H1 (cell line): Measurements from ENCODE around the gene THBS1. TPM values are rescaled to one million over a fixed set of nuclear protein-coding genes. Genes with fewer than 3 reads are reported as not detected.

Experiments
- CTCF ChIA-PET: fragments of 300-600 bp; sonication (Branson Sonifier 250); formaldehyde crosslinking; loops from one replicate; lab custom pipeline; 2021; ENCODE audit not compliant: partially characterized antibody; lab: Charles Lee
- POLR2A ChIA-PET: fragments of 300-600 bp; sonication (Branson Sonifier 250); formaldehyde crosslinking; loops from one replicate; lab custom pipeline; 2021; ENCODE audit warnings: inconsistent platforms; ENCODE audit not compliant: partially characterized antibody; lab: Charles Lee
- DNase-seq, 2 experiments: peaks; one replicate each; pipeline versions ENCODE4 v3.0.0 to v3.0.0-alpha.2; 2010 to 2022; ENCODE audit warnings: low spot score in 2 of 2, low read depth in 1 of 2, mixed read lengths in 1 of 2
- FAIRE-seq: peaks from 2 replicates; lab custom pipeline; 2011; peaks lifted over from hg19 to GRCh38; lab: Jason Lieb, UNC
- H2AFZ ChIP-seq: 2 replicates; pipeline ENCODE4 v1.8.1; 2012; ENCODE audit warnings: low read length, inconsistent platforms
- H2AK5ac ChIP-seq: 2 replicates; pipeline ENCODE4 v1.6.1; 2013; ENCODE audit warnings: low read depth, low read length
- H2BK120ac ChIP-seq: replicated peaks from 2 replicates; pipeline ENCODE3; 2013; ENCODE audit warnings: low read depth, low read length, inconsistent platforms
- H2BK12ac ChIP-seq: 2 replicates; pipeline ENCODE4 v1.6.1; 2013; ENCODE audit warnings: low read depth, low read length
- H2BK15ac ChIP-seq: 2 replicates; pipeline ENCODE4 v1.6.1; 2013; ENCODE audit warnings: low read length
- H2BK20ac ChIP-seq: 2 replicates; pipeline ENCODE4 v1.6.1; 2013; ENCODE audit warnings: low read length
- H2BK5ac ChIP-seq: 2 replicates; pipeline ENCODE4 v1.6.1; 2013; ENCODE audit warnings: low read depth, low read length
- H3K14ac ChIP-seq: 2 replicates; pipeline ENCODE4 v1.6.1; 2013; ENCODE audit warnings: inconsistent platforms; ENCODE audit not compliant: insufficient read length
- H3K18ac ChIP-seq: 2 replicates; pipeline ENCODE4 v1.6.1; 2013; ENCODE audit warnings: low read length; ENCODE audit errors: extremely low read depth
- H3K23ac ChIP-seq: 2 replicates; pipeline ENCODE4 v1.6.1; 2013; ENCODE audit warnings: inconsistent platforms; ENCODE audit not compliant: insufficient read length
- H3K23me2 ChIP-seq: 2 replicates; pipeline ENCODE4 v1.6.1; 2013; ENCODE audit warnings: low read depth, low read length
- H3K27ac ChIP-seq: 2 replicates; pipeline ENCODE4 v1.6.1; 2011; ENCODE audit warnings: low read depth, low read length, inconsistent platforms
- H3K27me3 ChIP-seq, 4 experiments: replicated peaks in 1 of 4; 1 replicate in 1 of 4; 2 replicates in 3 of 4; pipeline versions ENCODE4 v1.6.1 to v1.8.1; 2011 to 2013; ENCODE audit warnings: low read length in 3 of 4, mild to moderate bottlenecking in 3 of 4, inconsistent platforms in 2 of 4, mixed read lengths in 2 of 4, moderate library complexity in 1 of 4; ENCODE audit not compliant: control insufficient read depth in 3 of 4, insufficient read depth in 3 of 4; ENCODE audit errors: extremely low read depth in 1 of 4
- H3K36me3 ChIP-seq, 4 experiments: 2 replicates each; pipeline versions ENCODE4 v1.6.1 to v1.8.1; 2011 to 2013; ENCODE audit warnings: mild to moderate bottlenecking in 4 of 4, low read length in 3 of 4, moderate library complexity in 2 of 4, control low read depth in 1 of 4, inconsistent platforms in 1 of 4; ENCODE audit not compliant: insufficient read depth in 4 of 4, control insufficient read depth in 2 of 4
- H3K4ac ChIP-seq: replicated peaks from 2 replicates; pipeline ENCODE3; 2013; ENCODE audit warnings: low read length, low read depth, mixed read lengths, inconsistent platforms; ENCODE audit not compliant: insufficient read length
- H3K4me1 ChIP-seq, 4 experiments: replicated peaks in 1 of 4; 1 replicate in 1 of 4; 2 replicates in 3 of 4; pipeline versions ENCODE4 v1.6.1 to v1.8.1; 2011 to 2013; ENCODE audit warnings: low read length in 3 of 4, inconsistent platforms in 2 of 4, mixed read lengths in 1 of 4; ENCODE audit not compliant: insufficient read depth in 4 of 4, control insufficient read depth in 3 of 4
- H3K4me2 ChIP-seq, 2 experiments: 2 replicates each; pipeline versions ENCODE4 v1.6.1 to v1.8.1; 2011 to 2013; ENCODE audit warnings: low read depth in 2 of 2, low read length in 2 of 2, control low read depth in 1 of 2, inconsistent platforms in 1 of 2, mild to moderate bottlenecking in 1 of 2; ENCODE audit not compliant: insufficient read depth in 1 of 2
- H3K4me3 ChIP-seq, 4 experiments: fragments of 200-600, 300-600 bp in 1 of 4; sonication (generic), shearing (Covaris generic), sonication (Bioruptor Twin) in 1 of 4; 2 replicates each; pipeline versions ENCODE4 v1.5.1 to v1.8.1; 2011 to 2016; ENCODE audit warnings: low read length in 4 of 4, low read depth in 3 of 4, control low read depth in 2 of 4, inconsistent platforms in 2 of 4, mild to moderate bottlenecking in 2 of 4, mixed read lengths in 1 of 4, moderate library complexity in 1 of 4; ENCODE audit not compliant: insufficient read depth in 2 of 4; ENCODE audit errors: extremely low read depth in 1 of 4
- H3K56ac ChIP-seq: replicated peaks from 2 replicates; pipeline ENCODE3; 2013; ENCODE audit warnings: low read depth, mild to moderate bottlenecking, mixed read lengths, low read length, inconsistent platforms; ENCODE audit not compliant: insufficient read length
- H3K79me1 ChIP-seq: 2 replicates; pipeline ENCODE4 v1.6.1; 2013; ENCODE audit warnings: low read depth, low read length, control low read depth
- H3K79me2 ChIP-seq, 2 experiments: 2 replicates each; pipeline versions ENCODE4 v1.6.1 to v1.8.1; 2012 to 2013; ENCODE audit warnings: low read length in 2 of 2, mild to moderate bottlenecking in 2 of 2, inconsistent platforms in 1 of 2; ENCODE audit not compliant: insufficient read depth in 2 of 2, control insufficient read depth in 1 of 2
- H3K9ac ChIP-seq, 4 experiments: replicated peaks in 1 of 4; 1 replicate in 1 of 4; 2 replicates in 3 of 4; pipeline versions ENCODE4 v1.6.1 to v1.8.1; 2011 to 2013; ENCODE audit warnings: low read depth in 3 of 4, low read length in 3 of 4, control low read depth in 2 of 4, mild to moderate bottlenecking in 2 of 4, moderate library complexity in 2 of 4, inconsistent platforms in 1 of 4; ENCODE audit errors: extremely low read depth in 1 of 4
- H3K9me3 ChIP-seq, 2 experiments: 2 replicates each; pipeline versions ENCODE4 v1.6.1 to v1.8.1; 2012 to 2013; ENCODE audit warnings: mild to moderate bottlenecking in 2 of 2, moderate library complexity in 2 of 2, control low read depth in 1 of 2, inconsistent platforms in 1 of 2, low read depth in 1 of 2, low read length in 1 of 2, mixed read lengths in 1 of 2; ENCODE audit not compliant: insufficient read depth in 2 of 2
- H4K20me1 ChIP-seq, 2 experiments: replicated peaks in 1 of 2; 2 replicates each; pipeline versions ENCODE3 to v1.8.1; 2011 to 2013; ENCODE audit warnings: inconsistent platforms in 2 of 2, low read length in 2 of 2, mild to moderate bottlenecking in 1 of 2; ENCODE audit not compliant: insufficient read depth in 2 of 2, control insufficient read depth in 1 of 2
- H4K5ac ChIP-seq: 2 replicates; pipeline ENCODE4 v1.6.1; 2013; ENCODE audit warnings: low read length, low read depth, mixed read lengths, inconsistent platforms; ENCODE audit not compliant: insufficient read length
- H4K8ac ChIP-seq: 2 replicates; pipeline ENCODE4 v1.8.0; 2013; ENCODE audit warnings: mild to moderate bottlenecking, moderate library complexity, low read length, inconsistent platforms; ENCODE audit not compliant: insufficient read depth; ENCODE audit errors: extremely low read depth
- H4K91ac ChIP-seq: replicated peaks from 2 replicates; pipeline ENCODE3; 2013; ENCODE audit warnings: low read length, mixed read lengths, inconsistent platforms; ENCODE audit not compliant: insufficient read length
- ATF2 ChIP-seq: IDR thresholded peaks from 2 replicates; pipeline ENCODE4 v1.6.1; 2012; ENCODE audit warnings: low read length, inconsistent platforms
- CHD1 ChIP-seq: IDR thresholded peaks from 2 replicates; pipeline ENCODE4 v1.6.1; 2012; ENCODE audit warnings: low read depth, low read length, improper control_type of control experiment
- CTBP2 ChIP-seq: IDR thresholded peaks from 2 replicates; pipeline ENCODE4 v1.7.0; 2011; ENCODE audit warnings: borderline replicate concordance, mild to moderate bottlenecking, moderate library complexity, mixed read lengths, low read length; ENCODE audit not compliant: insufficient read depth, insufficient read length
- EZH2 ChIP-seq: fragments of 200-600 bp; sonication (generic); IDR thresholded peaks from 2 replicates; pipeline ENCODE4 v1.7.1; 2012; ENCODE audit warnings: low read depth, mild to moderate bottlenecking, moderate library complexity, low read length, inconsistent platforms; ENCODE audit not compliant: severe bottlenecking
- GABPA ChIP-seq: IDR thresholded peaks from 2 replicates; pipeline ENCODE4 v1.6.1; 2011; ENCODE audit warnings: mild to moderate bottlenecking, low read length, moderate library complexity, borderline replicate concordance; ENCODE audit not compliant: insufficient read depth
- RAD21 ChIP-seq, 2 experiments: IDR thresholded peaks in 1 of 2; conservative IDR thresholded peaks in 1 of 2; 2 replicates each; pipeline ENCODE4 v1.6.1; 2011; ENCODE audit warnings: low read depth in 2 of 2, low read length in 2 of 2, improper control_type of control experiment in 1 of 2, inconsistent platforms in 1 of 2, mild to moderate bottlenecking in 1 of 2, moderate library complexity in 1 of 2
- RFX5 ChIP-seq: IDR thresholded peaks from 2 replicates; pipeline ENCODE4 v1.6.1; 2011; ENCODE audit warnings: low read depth, low read length, improper control_type of control experiment, borderline replicate concordance
- SAP30 ChIP-seq: fragments of 300-600 bp; sonication (generic); IDR thresholded peaks from 2 replicates; pipeline ENCODE4 v1.7.1; 2012; ENCODE audit warnings: low read length, moderate library complexity, mild to moderate bottlenecking, inconsistent platforms; ENCODE audit not compliant: insufficient read depth, insufficient replicate concordance
- WGBS, 2 experiments: shearing (Covaris generic) in 1 of 2; methylation state at CpG; one replicate each; pipeline versions ENCODE4 v1.1.6 to v1.1.7; 2013 to 2015; ENCODE audit warnings: low lambda C conversion rate in 2 of 2, mixed read lengths in 2 of 2, inconsistent platforms in 1 of 2, low coverage in 1 of 2, missing lambda C conversion rate in 1 of 2; ENCODE audit not compliant: insufficient replicate concordance in 2 of 2, insufficient coverage in 1 of 2, insufficient read length in 1 of 2; ENCODE audit errors: extremely low coverage in 1 of 2, missing lambda C conversion rate in 1 of 2; 5-methylcytosine and 5-hydroxymethylcytosine counted together
- polyA plus RNA-seq, 7 experiments: library from polyadenylated mRNA; depleted of rRNA in 3 of 7; stranded (reverse) in 5 of 7; unstranded in 2 of 7; fragments of >200 nt in 5 of 7; fragments of 200-250 nt in 2 of 7; gene quantifications; 1 replicate in 5 of 7; 2 replicates in 1 of 7; 4 replicates in 1 of 7; pipeline versions ENCODE4 v1.2.1 to v1.2.3, GENCODE V29; 2011 to 2013; ENCODE audit warnings: missing spikeins in 2 of 7, mixed read lengths in 2 of 7
- total RNA-seq: library from RNA; stranded (reverse); fragmentation: NEBNext Ultra II Directional; extraction: Animal tissue kit (Norgen Biotek cat#: 25700); gene quantifications from 2 replicates; pipeline ENCODE4 v1.2.1, GENCODE V29; 2021

Gene THBS1
- total and polyA plus RNA-seq, 2 of the 8 experiments (the other 6 are each of a cell fraction or from before 2014, with no cell fraction given), result 10.3 to 63.3 TPM

DNA sequence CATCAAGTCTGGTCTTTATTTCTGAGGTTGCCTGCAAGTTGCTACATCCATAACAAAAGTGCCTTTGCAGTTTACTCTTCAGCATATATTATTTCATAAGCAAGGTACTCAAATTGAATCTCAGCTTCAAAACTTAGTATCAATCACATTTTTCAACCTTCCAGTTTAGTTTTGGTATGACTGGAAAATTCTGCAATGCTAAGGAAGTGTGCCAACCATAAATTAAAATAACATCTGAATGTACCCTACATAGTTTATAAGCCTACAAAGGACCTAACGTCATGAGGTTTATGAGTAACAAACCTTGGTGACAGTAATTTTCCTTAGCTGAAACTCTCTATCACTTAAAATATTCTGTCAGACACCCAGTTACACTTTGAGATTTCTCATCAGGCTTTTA is 62.8 kb downstream of the THBS1 start:
- H3K14ac ChIP-seq, result no peak overlapping the region
- no peak overlapping the region for H3K4me3 ChIP-seq
- no peak overlapping the region for H2BK120ac ChIP-seq
- no peak overlapping the region for H3K4me2 ChIP-seq
- peaks cover 0 to 7% (median 3%) of the 10 kb centered on the region in 4 experiments; a peak in 4 of 7 replicates for H3K4me1 ChIP-seq
- TF ChIP-seq CTBP2, result no peak
- TF ChIP-seq ATF2, result no peak
- no peak for TF ChIP-seq RAD21 (IDR thresholded peaks at IDR 0.05 in 1 of 2, conservative IDR thresholded peaks at IDR 0.05 in 1 of 2; ENCODE audit: low read depth in 2 of 2, low read length in 2 of 2)
- TF ChIP-seq EZH2, result no peak
- TF ChIP-seq GABPA, result no peak
- TF ChIP-seq RFX5, result no peak
- no peak for TF ChIP-seq SAP30
- no peak for TF ChIP-seq CHD1
- H2BK15ac ChIP-seq, result no peak overlapping the region
- H3K23me2 ChIP-seq, result no peaks in the 10 kb centered on the region
- no peak overlapping the region for H3K18ac ChIP-seq
- H3K27ac ChIP-seq, result no peak overlapping the region
- no peak overlapping the region for H2BK20ac ChIP-seq
- no peak overlapping the region for H4K5ac ChIP-seq
- no peak overlapping the region for H3K56ac ChIP-seq
- no peaks in the 10 kb centered on the region for H3K27me3 ChIP-seq
- H3K23ac ChIP-seq, result no peak overlapping the region
- H3K79me2 ChIP-seq, result no peaks in the 10 kb centered on the region
- H2BK5ac ChIP-seq, result no peak overlapping the region
- H4K20me1 ChIP-seq, result no peaks in the 10 kb centered on the region
- no peak for DNase-seq
- no peak overlapping the region for H2AFZ ChIP-seq
- FAIRE-seq, result no peak
- H4K91ac ChIP-seq, result no peak overlapping the region
- H4K8ac ChIP-seq, result no peak overlapping the region
- POLR2A ChIA-PET, result interaction anchor here (0.6 kb wide), 1 partner anchor 8 kb away, joined by 3 read pairs; no protein-coding TSS in a partner anchor
- CTCF ChIA-PET, result interaction anchor here (0.8 to 1.5 kb wide), 4 partner anchors 13 to 31 kb away, joined by 3 to 4 read pairs (median 3); no protein-coding TSS in a partner anchor
- H3K79me1 ChIP-seq, result no peaks in the 10 kb centered on the region
- WGBS, 2 experiments, result 71% methylated on average over 1 of the region's 1 CpG; no CpG with 5 or more reads in 1 of the 2 experiments
- no peaks in the 10 kb centered on the region for H3K36me3 ChIP-seq
- no peak overlapping the region for H2BK12ac ChIP-seq
- H3K9ac ChIP-seq, result no peak overlapping the region
- no peaks in the 10 kb centered on the region for H3K9me3 ChIP-seq
- H3K4ac ChIP-seq, result no peak overlapping the region
- H2AK5ac ChIP-seq, result no peak overlapping the region
